Naive thymus-derived CD4-positive, alpha-beta T cell (primary cell): ENCODE measurements around the gene SFT2D3. TPM values are rescaled to one million over a fixed set of nuclear protein-coding genes. Genes with fewer than 3 reads are reported as not detected.

Experiments
- ATAC-seq: fragments of 150-1000 bp; cut with Tn5 transposase; 2 replicates; pipeline ENCODE4 v1.10.0; 2021; ENCODE audit warnings: mild to moderate bottlenecking, moderate library complexity
- CTCF ChIA-PET: fragments of 350-600 bp; sonication (Branson Sonifier 250); formaldehyde crosslinking; loops from one replicate; lab custom pipeline; 2021; ENCODE audit warnings: antibody characterized with exemption; lab: Charles Lee
- POLR2A ChIA-PET: fragments of 350-600 bp; sonication (Branson Sonifier 250); formaldehyde crosslinking; loops from one replicate; lab custom pipeline; 2021; ENCODE audit warnings: antibody characterized with exemption, inconsistent platforms; lab: Charles Lee
- DNase-seq, 9 donors: peaks; one replicate each; pipeline versions ENCODE4 v3.0.0 to v3.0.0-alpha.2; 2020 to 2022; ENCODE audit warnings: mixed read lengths in 1 of 9
- H3K27ac ChIP-seq: one replicate; pipeline ENCODE4 v1.7.0; 2013; ENCODE audit warnings: mild to moderate bottlenecking, low read depth, low read length, moderate library complexity
- H3K27me3 ChIP-seq, 2 donors: one replicate each; pipeline ENCODE4 v1.7.0; 2013; ENCODE audit warnings: low read length in 2 of 2, mild to moderate bottlenecking in 2 of 2, moderate library complexity in 2 of 2; ENCODE audit not compliant: control insufficient read depth in 2 of 2, insufficient read depth in 2 of 2
- H3K36me3 ChIP-seq, 3 experiments: 1 replicate in 2 of 3; 2 replicates in 1 of 3; pipeline ENCODE4 v1.7.0; 2013; ENCODE audit warnings: low read length in 3 of 3, mild to moderate bottlenecking in 3 of 3, moderate library complexity in 1 of 3; ENCODE audit not compliant: insufficient read depth in 3 of 3, control insufficient read depth in 2 of 3
- H3K4me1 ChIP-seq, 2 donors: one replicate each; pipeline ENCODE4 v1.7.0; 2013; ENCODE audit warnings: low read length in 2 of 2, mild to moderate bottlenecking in 2 of 2, moderate library complexity in 1 of 2; ENCODE audit not compliant: control insufficient read depth in 2 of 2, insufficient read depth in 2 of 2
- H3K4me3 ChIP-seq: 2 replicates; pipeline ENCODE4 v1.7.0; 2013; ENCODE audit warnings: mild to moderate bottlenecking, low read length
- H3K9me3 ChIP-seq, 3 experiments: 1 replicate in 2 of 3; 2 replicates in 1 of 3; pipeline ENCODE4 v1.7.0; 2013; ENCODE audit warnings: low read length in 3 of 3; ENCODE audit not compliant: control insufficient read depth in 2 of 3
- H3K27ac Mint-ChIP-seq, 9 donors: one replicate each; pipeline ENCODE4 v1.8.0; 2020 to 2022; ENCODE audit warnings: mixed read lengths in 9 of 9, mild to moderate bottlenecking in 8 of 9, moderate library complexity in 5 of 9, inconsistent platforms in 2 of 9
- H3K27me3 Mint-ChIP-seq, 5 donors: one replicate each; pipeline ENCODE4 v1.8.0; 2021 to 2022; ENCODE audit warnings: mixed read lengths in 5 of 5, mild to moderate bottlenecking in 1 of 5
- H3K36me3 Mint-ChIP-seq, 5 donors: one replicate each; pipeline ENCODE4 v1.8.0; 2020 to 2022; ENCODE audit warnings: mixed read lengths in 5 of 5, mild to moderate bottlenecking in 3 of 5, inconsistent platforms in 1 of 5
- H3K4me1 Mint-ChIP-seq, 7 donors: one replicate each; pipeline ENCODE4 v1.8.0; 2020 to 2022; ENCODE audit warnings: mixed read lengths in 7 of 7, mild to moderate bottlenecking in 3 of 7, inconsistent platforms in 1 of 7
- H3K4me3 Mint-ChIP-seq, 10 donors: one replicate each; pipeline ENCODE4 v1.8.0; 2020 to 2022; ENCODE audit warnings: mild to moderate bottlenecking in 10 of 10, mixed read lengths in 10 of 10, moderate library complexity in 6 of 10, inconsistent platforms in 2 of 10
- H3K9me3 Mint-ChIP-seq, 11 donors: one replicate each; pipeline ENCODE4 v1.8.0; 2020 to 2022; ENCODE audit warnings: mixed read lengths in 11 of 11, mild to moderate bottlenecking in 4 of 11, inconsistent platforms in 1 of 11, moderate library complexity in 1 of 11
- intact Hi-C, 2 donors: fragments of 100-400 bp; cut with micrococcal nuclease; formaldehyde crosslinking; loops; one replicate each; pipeline ENCODE4 v1.15.1; 2023
- polyA plus RNA-seq, 2 donors: library from polyadenylated mRNA; unstranded; fragments of 300-500 nt; fragmentation: Illumina TruSeq; gene quantifications; one replicate each; pipeline ENCODE4 v1.2.3, GENCODE V29; 2021
- total RNA-seq, 6 experiments: library from RNA in 5 of 6; stranded (reverse) in 5 of 6; gene quantifications; 1 replicate in 5 of 6; 2 replicates in 1 of 6; pipeline ENCODE4 v1.2.3 and lab custom pipeline; 2021 to 2026

SFT2D3 gene
- total and polyA plus RNA-seq, 7 experiments from 2014 or later: 1.4 to 17.8 (median 7.8) TPM

GRCh38 chr2:127671557-127672302 lies 29.6 kb upstream of the SFT2D3 start:
- Histone ChIP-seq H3K27me3 (peaks cover 0 to 6% of the 10 kb centered on the region in 2 donors), H3K4me1 (no peaks in the 10 kb centered on the region), H3K36me3 (no peaks in the 10 kb centered on the region), H3K4me3 (no peak overlapping the region), H3K27ac (no peak overlapping the region), H3K9me3 (no peaks in the 10 kb centered on the region)
- CTCF ChIA-PET: no interaction called here
- Mint-ChIP-seq H3K36me3 (no peaks in the 10 kb centered on the region), H3K9me3 (peaks cover 0 to 2% (median 0%) of the 10 kb centered on the region in 11 donors), H3K27ac (no peak overlapping the region), H3K4me3 (peak overlapping the region in 1 of 10 donors; percentile 31), H3K4me1 (peaks cover 4 to 13% (median 9%) of the 10 kb centered on the region in 7 donors), H3K27me3 (peaks cover 48 to 67% (median 57%) of the 10 kb centered on the region in 5 donors)
- DNase-seq: no peak
- no peak for ATAC-seq
- intact Hi-C loops: no loop called here
- POLR2A ChIA-PET: no interaction called here

- no peaks in the 10 kb centered on the region for H3K36me3 Mint-ChIP-seq
- no peak overlapping the region for H3K4me3 ChIP-seq
- H3K9me3 ChIP-seq: no peaks in the 10 kb centered on the region
- peak overlapping the region in 2 of 10 donors; percentile 31 to 41 for H3K4me3 Mint-ChIP-seq
- peaks cover 4 to 13% (median 9%) of the 10 kb centered on the region in 7 donors for H3K4me1 Mint-ChIP-seq
- DNase-seq (no peak), ATAC-seq (no peak)
- intact Hi-C loops: no loop called here
- H3K27me3 ChIP-seq: peaks cover 0 to 6% of the 10 kb centered on the region in 2 donors
- ChIA-PET POLR2A (no interaction called here), CTCF (no interaction called here)
- H3K27ac ChIP-seq: no peak overlapping the region
- H3K27me3 Mint-ChIP-seq: peaks cover 50 to 69% (median 60%) of the 10 kb centered on the region in 5 donors
- peaks cover 0 to 2% (median 0%) of the 10 kb centered on the region in 11 donors for H3K9me3 Mint-ChIP-seq
- no peaks in the 10 kb centered on the region for H3K4me1 ChIP-seq
- no peak overlapping the region for H3K27ac Mint-ChIP-seq
- no peaks in the 10 kb centered on the region for H3K36me3 ChIP-seq
These were observed 28.7 kb upstream of the SFT2D3 start for GRCh38 chr2:127672341-127673224.

- DNase-seq (no peak), ATAC-seq (no peak)
- Histone ChIP-seq H3K27me3 (peaks cover 0 to 6% of the 10 kb centered on the region in 2 donors), H3K4me3 (no peak overlapping the region), H3K36me3 (no peaks in the 10 kb centered on the region), H3K9me3 (no peaks in the 10 kb centered on the region), H3K27ac (no peak overlapping the region), H3K4me1 (no peaks in the 10 kb centered on the region)
- H3K27ac Mint-ChIP-seq: peak overlapping the region in 1 of 9 donors; percentile 58
- intact Hi-C loops: no loop called here
- CTCF ChIA-PET: no interaction called here
- POLR2A ChIA-PET: no interaction called here
- peak overlapping the region; percentile 27 to 86 (median 71) for H3K4me3 Mint-ChIP-seq
- H3K27me3 Mint-ChIP-seq: peaks cover 56 to 77% (median 62%) of the 10 kb centered on the region in 5 donors
- H3K36me3 Mint-ChIP-seq: no peaks in the 10 kb centered on the region
- peaks cover 4 to 13% (median 9%) of the 10 kb centered on the region in 7 donors for H3K4me1 Mint-ChIP-seq
- peaks cover 0 to 2% (median 0%) of the 10 kb centered on the region in 11 donors for H3K9me3 Mint-ChIP-seq
These were observed 27.8 kb upstream of the SFT2D3 start for GRCh38 chr2:127673291-127674069.

DNA sequence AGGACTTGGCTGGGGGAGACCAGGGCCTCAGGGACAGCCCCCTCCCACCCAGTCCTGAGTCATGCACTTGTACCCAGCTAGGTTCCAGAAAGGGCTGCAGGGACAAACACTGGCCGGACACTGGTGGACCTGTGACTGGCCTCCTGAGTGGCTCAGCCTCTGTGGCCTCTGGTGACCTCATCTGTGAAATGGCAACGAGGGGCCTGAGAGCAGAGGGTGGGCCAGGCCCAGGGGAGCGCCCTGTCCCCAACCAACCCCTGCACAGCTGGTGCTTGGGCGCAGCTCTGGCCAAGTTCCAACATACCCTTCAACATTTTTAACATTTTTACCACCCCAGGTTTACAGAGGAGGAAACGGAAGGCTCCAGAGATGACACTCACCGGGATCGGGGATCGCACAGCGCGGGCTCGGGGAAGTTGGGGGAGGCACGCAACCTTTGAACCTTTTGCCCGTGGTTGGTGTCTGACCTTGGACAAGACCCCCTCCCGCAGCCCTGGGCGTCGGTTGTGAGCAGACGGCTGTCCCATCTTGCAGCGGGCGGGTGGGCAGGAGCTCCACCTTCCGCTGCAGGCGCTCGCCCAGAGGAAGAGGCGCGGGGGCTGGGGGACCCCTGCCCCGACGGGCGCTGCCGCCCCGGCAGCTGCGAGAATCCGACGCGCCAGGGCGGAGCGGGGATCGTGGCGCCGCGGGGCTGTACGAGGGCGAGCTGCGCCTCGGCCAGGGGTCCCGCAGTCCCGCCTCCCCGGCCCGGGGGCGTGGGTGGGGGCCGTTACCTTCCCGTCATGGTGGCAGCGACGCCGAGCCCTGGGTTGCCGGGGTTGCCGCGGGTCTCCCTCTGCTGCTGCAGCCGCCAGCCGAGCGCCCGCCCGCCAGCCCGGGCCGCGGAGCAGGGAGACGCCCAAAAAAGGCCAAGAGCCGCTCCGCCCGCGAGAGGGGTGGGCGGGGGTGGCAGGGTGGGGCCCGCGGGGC lies 26.8 kb upstream of the SFT2D3 start:
- peak; percentile 39 for ATAC-seq
- CTCF ChIA-PET: no interaction called here
- peak in 3 of 9 donors; percentile 19 to 35 (median 22) for DNase-seq
- Mint-ChIP-seq H3K4me1 (peaks cover 4 to 13% (median 9%) of the 10 kb centered on the region in 7 donors), H3K36me3 (no peaks in the 10 kb centered on the region), H3K4me3 (peak overlapping the region; percentile 62 to 86 (median 77)), H3K27ac (no peak overlapping the region), H3K9me3 (peaks cover 0 to 2% (median 0%) of the 10 kb centered on the region in 11 donors), H3K27me3 (peaks cover 55 to 73% (median 62%) of the 10 kb centered on the region in 5 donors)
- POLR2A ChIA-PET: interaction anchor here (1.1 kb wide), 1 partner anchor 26 kb away, joined by 4 read pairs; no protein-coding TSS in a partner anchor
- intact Hi-C loops: no loop called here
- H3K27ac ChIP-seq: no peak overlapping the region
- no peaks in the 10 kb centered on the region for H3K4me1 ChIP-seq
- H3K4me3 ChIP-seq: peak overlapping the region; percentile 20
- H3K9me3 ChIP-seq: no peaks in the 10 kb centered on the region
- H3K27me3 ChIP-seq: peaks cover 0 to 6% of the 10 kb centered on the region in 2 donors
- H3K36me3 ChIP-seq: no peaks in the 10 kb centered on the region

GRCh38 chr2:127675331-127676261 lies 25.7 kb upstream of the SFT2D3 start, which contains the start of gene LIMS2:
TSS of gene LIMS2 (minus strand) at chr2:127675530. CDS start at chr2:127675024, 506 bp downstream.
- peaks cover 51 to 64% (median 56%) of the 10 kb centered on the region in 5 donors for H3K27me3 Mint-ChIP-seq
- H3K9me3 ChIP-seq: no peaks in the 10 kb centered on the region
- ATAC-seq: no peak
- peak within 1 kb of the TSS in 2 of 9 donors; percentile 50 to 59 for H3K27ac Mint-ChIP-seq
- ChIA-PET CTCF (interaction anchor here (0.7 kb wide), 1 partner anchor 84 kb away, joined by 5 read pairs; no protein-coding TSS in a partner anchor), POLR2A (interaction anchor here (1.1 kb wide), 1 partner anchor 25 kb away, joined by 4 read pairs; no protein-coding TSS in a partner anchor)
- H3K4me1 Mint-ChIP-seq: peaks cover 4 to 13% (median 11%) of the 10 kb centered on the region in 7 donors
- no peaks in the 10 kb centered on the region for H3K4me1 ChIP-seq
- no peaks in the 10 kb centered on the region for H3K36me3 Mint-ChIP-seq
- peaks cover 0 to 6% of the 10 kb centered on the region in 2 donors for H3K27me3 ChIP-seq
- peak within 1 kb of the TSS; percentile 20 for H3K4me3 ChIP-seq
- no peak for DNase-seq
- peak within 1 kb of the TSS; percentile 76 to 87 (median 80) for H3K4me3 Mint-ChIP-seq
- no peak within 1 kb of the TSS for H3K27ac ChIP-seq
- no peaks in the 10 kb centered on the region for H3K9me3 Mint-ChIP-seq
- H3K36me3 ChIP-seq: no peaks in the 10 kb centered on the region
- intact Hi-C loops: no loop called here
